HG03280 (cell line): ENCODE results near the gene STX19.
"Not testable (repeated sequence)": the region's sequence is repeated elsewhere in the genome, so short reads cannot be mapped to it uniquely, and the experiment has no call there.

Source experiments
- ATAC-seq: cut with Tn5 transposase; IDR thresholded peaks from one replicate; pipeline ENCODE4 v1.9.1; 2021; ENCODE audit warnings: mild to moderate bottlenecking, moderate library complexity; ENCODE audit not compliant: unreplicated experiment

Gene STX19

GRCh38 chr3:93979850-93980676 is 48.3 kb downstream of the STX19 start, which contains the start of gene ARL13B:
Gene ARL13B, plus strand, starts transcription at chr3:93980155. Its CDS starts 269 bp downstream, at chr3:93980424.
- peak; percentile 100 for ATAC-seq

DNA sequence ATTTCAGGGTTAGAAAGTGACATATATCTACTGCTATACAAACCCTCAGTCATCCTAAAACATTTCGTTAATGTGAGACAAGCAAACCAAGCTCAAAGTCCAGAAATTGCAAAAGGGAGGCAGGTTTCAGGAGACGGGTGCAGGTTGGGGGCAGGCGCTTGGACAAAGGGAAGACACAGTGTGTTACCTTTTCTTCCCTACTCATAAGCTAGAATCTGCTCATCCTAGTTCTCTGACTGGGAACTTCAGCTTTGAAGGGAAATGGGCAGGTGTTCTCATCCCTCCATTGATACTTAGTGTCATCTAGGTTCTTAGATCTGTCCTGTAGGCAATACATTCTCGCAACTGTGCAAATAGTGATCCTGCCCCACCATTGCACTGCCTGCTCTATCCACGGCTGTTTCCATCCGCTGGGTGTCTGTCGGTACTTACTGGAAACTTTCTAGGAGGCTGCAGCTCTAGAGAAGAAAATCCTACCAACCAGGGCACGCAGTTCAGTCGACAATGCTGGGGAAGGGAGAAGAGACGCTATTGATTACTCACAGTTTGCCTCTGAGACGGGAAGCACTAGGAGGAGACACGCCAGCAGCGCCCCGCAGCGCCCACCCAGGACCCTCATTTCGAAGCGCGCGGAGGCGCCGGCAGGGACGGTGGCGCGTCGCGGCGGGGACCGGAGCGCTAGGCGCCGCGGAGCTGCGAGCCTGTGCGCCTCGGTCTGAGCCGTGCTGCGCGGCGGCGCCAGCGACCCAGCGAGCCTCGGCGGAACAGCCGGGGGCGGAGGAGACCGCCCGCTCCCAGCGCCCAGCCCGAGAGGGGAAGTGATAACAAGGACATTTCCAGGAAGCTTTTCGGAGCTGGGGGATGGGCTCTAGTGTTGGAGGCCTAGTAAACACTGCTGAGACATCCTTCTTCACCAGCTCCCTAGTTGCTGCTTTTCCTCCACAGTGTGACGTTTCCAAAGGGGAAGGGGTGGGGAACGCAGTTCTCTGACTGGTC is 55.0 kb downstream of the STX19 start, which contains the start of gene PROS1:
PROS1 (minus strand) TSS at position 766 of the 996 bp plus-strand sequence; CDS start at position 619, 147 bp downstream.
- ATAC-seq = peak; percentile 90

DNA sequence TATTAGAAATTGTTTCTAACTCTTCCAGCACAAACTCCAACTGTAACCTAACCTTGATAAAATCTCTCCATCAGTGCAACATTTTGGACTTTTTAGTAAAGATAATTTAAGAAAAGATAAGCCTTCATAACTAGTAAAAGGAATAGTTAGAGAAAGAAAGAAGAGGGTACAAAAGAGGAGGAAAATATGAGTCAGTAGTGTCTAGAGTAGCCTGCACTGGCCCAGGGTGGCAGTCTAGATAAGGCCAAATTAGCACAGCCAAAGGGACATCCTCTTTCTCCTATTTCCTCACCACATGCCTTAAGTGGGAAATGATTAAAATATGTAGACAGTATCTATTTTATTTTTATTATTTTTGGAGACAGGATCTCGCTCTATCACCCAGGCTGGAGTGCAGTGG is 58.4 kb downstream of the STX19 start:
- ATAC-seq = no peak

- ATAC-seq = no peak
Observed at GRCh38 chr3:93969443-93969842, 59.0 kb downstream of the STX19 start.

- ATAC-seq = not testable (repeated sequence)
Observed at GRCh38 chr3:93965106-93965505, 63.3 kb downstream of the STX19 start.
